ENCODE measurements around the gene LGI2.

Gene LGI2

GRCh38 chr4:24966076-24966475 lies 64.7 kb downstream of the LGI2 start:
- DNase-seq (no peak), ATAC-seq (no peak)

GRCh38 chr4:24965627-24966026 lies 65.1 kb downstream of the LGI2 start:
- ATAC-seq, result no peak
- DNase-seq, result no peak

GRCh38 chr4:24963277-24963676 lies 67.5 kb downstream of the LGI2 start:
- no peak for ATAC-seq

GRCh38 chr4:24957886-24958285 lies 72.9 kb downstream of the LGI2 start:
- DNase-seq (no peak), ATAC-seq (no peak)

More at GRCh38 chr4:24963277-24963676, 67.5 kb downstream of the LGI2 start:
- DNase-seq, result no peak

- ATAC-seq, result no peak
Measured at GRCh38 chr4:24956763-24957162, 74.0 kb downstream of the LGI2 start.

GRCh38 chr4:24956091-24956490 lies 74.7 kb downstream of the LGI2 start:
- no peak for ATAC-seq
- DNase-seq, result no peak

More at GRCh38 chr4:24956763-24957162, 74.0 kb downstream of the LGI2 start:
- DNase-seq, result no peak

- no peak for DNase-seq
- no peak for ATAC-seq
Measured at GRCh38 chr4:24952667-24953066, 78.1 kb downstream of the LGI2 start.

GRCh38 chr4:24949970-24950369 lies 80.8 kb downstream of the LGI2 start:
- DNase-seq (no peak), ATAC-seq (no peak)
